DOHH2 (cell line): ENCODE measurements around the gene RNF4.

Experiments
- EZH2phosphoT487 ChIP-seq: fragments of 200-600 bp; sonication (generic); IDR thresholded peaks from 2 replicates; pipeline ENCODE4 v1.6.1; 2017; ENCODE audit warnings: borderline replicate concordance, mild to moderate bottlenecking, antibody characterized with exemption, low read length, moderate library complexity, mixed read lengths
- TF ChIP-seq, protein P1 (sequence below): fragments of 200-600 bp; sonication (generic); IDR thresholded peaks from one replicate; pipeline ENCODE4 v1.5.1; 2014; ENCODE audit warnings: antibody characterized with exemption, mild to moderate bottlenecking, low read depth, low read length; ENCODE audit not compliant: poor library complexity, severe bottlenecking

DNA sequence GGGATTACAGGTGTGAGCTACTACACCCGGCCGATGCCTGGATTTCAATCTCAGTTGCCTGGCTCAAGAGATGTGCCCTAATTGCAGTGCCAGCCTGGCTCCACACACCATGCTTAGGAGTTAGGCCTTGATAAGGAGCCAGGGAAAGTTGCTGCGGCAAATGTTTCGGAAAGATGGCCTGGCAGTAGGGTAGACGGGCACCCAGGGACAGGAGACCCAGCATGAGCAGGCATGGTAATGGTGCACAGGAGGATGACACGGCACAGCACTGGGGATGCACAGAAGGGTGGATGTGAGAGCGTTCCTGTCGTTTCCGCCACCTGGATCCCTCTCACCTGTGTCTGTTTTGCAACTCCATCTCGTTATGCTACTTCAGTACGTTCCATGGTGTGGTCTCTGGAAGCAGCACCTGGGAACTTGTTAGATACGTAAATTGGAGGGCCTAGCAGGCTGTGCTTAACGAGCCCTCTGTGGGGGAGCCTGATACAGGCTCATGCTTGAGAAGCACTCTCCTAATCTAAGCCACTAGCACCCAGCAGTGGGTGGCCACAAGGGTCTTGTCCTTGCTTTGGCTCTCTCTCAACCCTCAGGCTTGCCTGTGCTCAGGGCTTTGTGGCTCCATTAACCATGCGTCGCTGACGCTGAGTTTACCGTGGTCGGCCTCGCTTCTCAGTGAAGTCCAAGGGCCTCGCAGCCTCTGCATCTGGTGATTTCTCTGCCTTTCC, 20.3 kb downstream of the RNF4 start:
- TF ChIP-seq, protein P1, sequence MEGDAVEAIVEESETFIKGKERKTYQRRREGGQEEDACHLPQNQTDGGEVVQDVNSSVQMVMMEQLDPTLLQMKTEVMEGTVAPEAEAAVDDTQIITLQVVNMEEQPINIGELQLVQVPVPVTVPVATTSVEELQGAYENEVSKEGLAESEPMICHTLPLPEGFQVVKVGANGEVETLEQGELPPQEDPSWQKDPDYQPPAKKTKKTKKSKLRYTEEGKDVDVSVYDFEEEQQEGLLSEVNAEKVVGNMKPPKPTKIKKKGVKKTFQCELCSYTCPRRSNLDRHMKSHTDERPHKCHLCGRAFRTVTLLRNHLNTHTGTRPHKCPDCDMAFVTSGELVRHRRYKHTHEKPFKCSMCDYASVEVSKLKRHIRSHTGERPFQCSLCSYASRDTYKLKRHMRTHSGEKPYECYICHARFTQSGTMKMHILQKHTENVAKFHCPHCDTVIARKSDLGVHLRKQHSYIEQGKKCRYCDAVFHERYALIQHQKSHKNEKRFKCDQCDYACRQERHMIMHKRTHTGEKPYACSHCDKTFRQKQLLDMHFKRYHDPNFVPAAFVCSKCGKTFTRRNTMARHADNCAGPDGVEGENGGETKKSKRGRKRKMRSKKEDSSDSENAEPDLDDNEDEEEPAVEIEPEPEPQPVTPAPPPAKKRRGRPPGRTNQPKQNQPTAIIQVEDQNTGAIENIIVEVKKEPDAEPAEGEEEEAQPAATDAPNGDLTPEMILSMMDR: no peak
- TF ChIP-seq EZH2phosphoT487: no peak
